ENCODE results near the gene GRB7. TPM values are rescaled to one million over a fixed set of nuclear protein-coding genes. Genes with fewer than 3 reads are reported as not detected.

The GRB7 gene
- total and polyA plus RNA-seq, 2 experiments from 2014 or later, result 1.8 to 6.6 TPM

GRCh38 chr17:39794249-39794970 lies 56.7 kb downstream of the GRB7 start:
- Histone ChIP-seq H3K36me3 (no peaks in the 10 kb centered on the region), H3K4me1 (ENCODE audit: low read depth) (peaks cover 6% of the 10 kb centered on the region), H3K27ac (no peak overlapping the region), H3K27me3 (no peaks in the 10 kb centered on the region), H3K9me3 (ENCODE audit: low read depth) (no peaks in the 10 kb centered on the region), H3K4me3 (no peak overlapping the region)
- TF ChIP-seq CTCF (IDR thresholded peaks at IDR 0.05; ENCODE audit: low read depth, low read length), result no peak
- DNase-seq (ENCODE audit: low read depth in 1 of 2, low spot score in 1 of 2), result no peak

Other genes with a start within 250 kb of the GRB7 start
- gene NEUROD2, start 130.0 kb upstream of the GRB7 start, total RNA-seq, result not detected in 2 replicates
- not detected in 2 replicates for gene NEUROD2, start 130.0 kb upstream of the GRB7 start, polyA plus RNA-seq
- gene PPP1R1B, start 111.0 kb upstream of the GRB7 start, total RNA-seq, result 4.3 and 17.7 TPM in 2 replicates
- 7.6 and 20.3 TPM in 2 replicates for gene PPP1R1B, start 111.0 kb upstream of the GRB7 start, polyA plus RNA-seq
- 67.1 and 84.1 TPM in 2 replicates for gene STARD3, start 100.8 kb upstream of the GRB7 start, total RNA-seq
- 47.9 and 62.6 TPM in 2 replicates for gene STARD3, start 100.8 kb upstream of the GRB7 start, polyA plus RNA-seq
- 61.5 and 79.1 TPM in 2 replicates for gene TCAP, start 72.6 kb upstream of the GRB7 start, total RNA-seq
- gene TCAP, start 72.6 kb upstream of the GRB7 start, polyA plus RNA-seq, result 105 and 133 TPM in 2 replicates
- gene PNMT, start 69.5 kb upstream of the GRB7 start, total RNA-seq, result 21.0 and 27.2 TPM in 2 replicates
- 11.9 and 14.7 TPM in 2 replicates for gene PNMT, start 69.5 kb upstream of the GRB7 start, polyA plus RNA-seq
- 22.5 and 34.2 TPM in 2 replicates for gene PGAP3, start 49.9 kb upstream of the GRB7 start, total RNA-seq
- 29.7 and 31.3 TPM in 2 replicates for gene PGAP3, start 49.9 kb upstream of the GRB7 start, polyA plus RNA-seq
- 293 and 310 TPM in 2 replicates for gene ERBB2, start 37.9 kb upstream of the GRB7 start, total RNA-seq
- 194 and 235 TPM in 2 replicates for gene ERBB2, start 37.9 kb upstream of the GRB7 start, polyA plus RNA-seq
- gene MIEN1, start 7.4 kb upstream of the GRB7 start, total RNA-seq, result 31.6 and 64.3 TPM in 2 replicates
- gene MIEN1, start 7.4 kb upstream of the GRB7 start, polyA plus RNA-seq, result 87.8 and 104 TPM in 2 replicates
- 0.04 TPM in 1 of 2 replicates, not detected in the other for gene IKZF3, start 126.4 kb downstream of the GRB7 start, total RNA-seq
- 0.02 TPM in 1 of 2 replicates, not detected in the other for gene IKZF3, start 126.4 kb downstream of the GRB7 start, polyA plus RNA-seq
- not detected in 2 replicates for gene ZPBP2, start 130.3 kb downstream of the GRB7 start, total RNA-seq
- not detected in 2 replicates for gene ZPBP2, start 130.3 kb downstream of the GRB7 start, polyA plus RNA-seq
- 12.6 and 17.3 TPM in 2 replicates for gene GSDMB, start 180.7 kb downstream of the GRB7 start, total RNA-seq
- 3.1 and 5.2 TPM in 2 replicates for gene GSDMB, start 180.7 kb downstream of the GRB7 start, polyA plus RNA-seq
- 49.4 and 52.8 TPM in 2 replicates for gene ORMDL3, start 189.7 kb downstream of the GRB7 start, total RNA-seq
- 21.9 and 24.3 TPM in 2 replicates for gene ORMDL3, start 189.7 kb downstream of the GRB7 start, polyA plus RNA-seq
- not detected in 2 replicates for gene LRRC3C, start 189.8 kb downstream of the GRB7 start, total RNA-seq
- gene LRRC3C, start 189.8 kb downstream of the GRB7 start, polyA plus RNA-seq, result not detected in 2 replicates
- not detected in 2 replicates for gene GSDMA, start 225.1 kb downstream of the GRB7 start, total RNA-seq
- not detected in 2 replicates for gene GSDMA, start 225.1 kb downstream of the GRB7 start, polyA plus RNA-seq
- gene PSMD3, start 242.9 kb downstream of the GRB7 start, total RNA-seq, result 154 and 161 TPM in 2 replicates
- 139 and 160 TPM in 2 replicates for gene PSMD3, start 242.9 kb downstream of the GRB7 start, polyA plus RNA-seq

All from cardiac muscle cell (in vitro differentiated cells and primary cell).